ENCODE results near the gene SORL1-AS1.

Gene SORL1-AS1

DNA sequence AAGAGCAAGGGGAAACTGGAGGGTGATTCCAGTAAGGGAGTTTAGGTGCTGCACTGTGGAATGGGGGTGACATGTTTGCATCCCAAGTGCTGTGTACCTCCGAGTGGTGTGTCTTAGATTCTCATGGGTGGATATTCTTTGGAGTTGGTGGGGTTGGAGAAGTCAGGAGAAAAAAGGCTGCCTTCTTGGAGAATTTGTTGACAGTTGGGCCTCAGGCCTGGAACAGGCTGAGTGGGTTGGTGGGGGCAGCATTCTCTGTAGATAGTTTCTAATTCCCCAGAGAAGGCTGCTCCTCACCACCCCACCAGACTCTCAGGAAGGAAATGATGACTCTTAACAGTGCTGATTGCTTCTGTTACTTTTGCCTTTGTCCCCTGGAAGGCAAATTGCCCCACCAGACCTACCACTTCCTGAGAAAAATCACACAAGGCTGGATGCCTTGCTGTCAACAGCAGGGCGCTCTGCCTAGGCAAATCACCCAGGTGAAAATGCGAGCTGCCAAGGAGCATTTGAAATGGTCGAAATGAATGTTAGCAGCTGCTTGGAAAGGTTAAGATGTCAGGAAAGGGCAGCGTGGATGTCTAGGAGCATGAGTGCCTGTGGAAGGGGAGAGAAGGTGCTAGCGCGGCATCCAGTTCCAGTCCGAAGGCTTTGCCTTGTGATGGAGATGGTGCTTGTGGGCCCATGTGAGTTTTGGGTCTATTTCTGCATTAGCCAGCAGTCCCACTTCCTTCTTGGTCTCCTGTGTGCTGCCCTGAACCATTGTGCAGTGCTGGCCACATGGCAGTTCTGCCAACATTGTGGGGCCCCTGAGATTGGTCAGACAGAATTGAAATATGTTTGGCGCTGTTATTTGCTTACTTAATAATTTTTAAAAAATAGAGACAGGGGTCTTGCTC is 29.7 kb upstream of the SORL1-AS1 start (continued):
- TF ChIP-seq, protein P1, sequence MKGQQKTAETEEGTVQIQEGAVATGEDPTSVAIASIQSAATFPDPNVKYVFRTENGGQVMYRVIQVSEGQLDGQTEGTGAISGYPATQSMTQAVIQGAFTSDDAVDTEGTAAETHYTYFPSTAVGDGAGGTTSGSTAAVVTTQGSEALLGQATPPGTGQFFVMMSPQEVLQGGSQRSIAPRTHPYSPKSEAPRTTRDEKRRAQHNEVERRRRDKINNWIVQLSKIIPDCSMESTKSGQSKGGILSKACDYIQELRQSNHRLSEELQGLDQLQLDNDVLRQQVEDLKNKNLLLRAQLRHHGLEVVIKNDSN (IDR thresholded peaks at IDR 0.05; ENCODE audit: borderline replicate concordance, extremely low read length, insufficient read depth, low read depth, low read length), result no peak
- TF ChIP-seq ETV6 (conservative IDR thresholded peaks at IDR 0.05 in 1 of 2, IDR thresholded peaks at IDR 0.05 in 1 of 2; ENCODE audit: borderline replicate concordance in 1 of 2, low read depth in 1 of 2) (peak in 1 of 2 experiments; percentile 90; a peak in 2 of 4 replicates), MTA2 (IDR thresholded peaks at IDR 0.05; ENCODE audit: low read depth) (no peak; the same call in 1 of the 2 replicates), DPF2 (IDR thresholded peaks at IDR 0.05) (peak; percentile 18; the same call in 1 of the 2 replicates), RBBP5 (conservative IDR thresholded peaks at IDR 0.05) (no peak), HDAC6 (IDR thresholded peaks at IDR 0.05; ENCODE audit: unreplicated experiment) (no peak), GATAD2B (conservative IDR thresholded peaks at IDR 0.05; ENCODE audit: low read depth) (0 out of 2 replicates have a peak, but pooled peaks have one; percentile 29), MEF2B (IDR thresholded peaks at IDR 0.05; ENCODE audit: partially characterized antibody, poor library complexity, severe bottlenecking) (peak; percentile 86), SUZ12 (IDR thresholded peaks at IDR 0.05; ENCODE audit: unreplicated experiment) (no peak), SP1 (IDR thresholded peaks at IDR 0.05; ENCODE audit: low read depth, low read length) (no peak), NFYB (IDR thresholded peaks at IDR 0.05; ENCODE audit: insufficient read depth, low read depth, low read length) (no peak), CHD1 (IDR thresholded peaks at IDR 0.05; ENCODE audit: low read depth, low read length) (no peak), SPI1 (IDR thresholded peaks at IDR 0.05; ENCODE audit: borderline replicate concordance, insufficient read depth, low read depth, low read length) (peak; percentile 20; the same call in 1 of the 2 replicates), ZZZ3 (IDR thresholded peaks at IDR 0.05; ENCODE audit: control insufficient read depth, insufficient read length, low read depth) (no peak), SMC3 (IDR thresholded peaks at IDR 0.05; ENCODE audit: borderline replicate concordance, low read length) (peak; percentile 21; the same call in 1 of the 2 replicates), RUNX3 (IDR thresholded peaks at IDR 0.05; ENCODE audit: low read length) (peak; percentile 51), EP300 (IDR thresholded peaks at IDR 0.05; ENCODE audit: borderline replicate concordance in 1 of 2, control insufficient read depth in 1 of 2, low read depth in 2 of 2, low read length in 2 of 2) (peak in 1 of 2 experiments; percentile 40; a peak in 1 of 4 replicates), IKZF2 (IDR thresholded peaks at IDR 0.05) (peak; percentile 56 to 57), STAT3 (IDR thresholded peaks at IDR 0.05; ENCODE audit: low read depth, low read length) (no peak)
- TF ChIP-seq, protein P2, sequence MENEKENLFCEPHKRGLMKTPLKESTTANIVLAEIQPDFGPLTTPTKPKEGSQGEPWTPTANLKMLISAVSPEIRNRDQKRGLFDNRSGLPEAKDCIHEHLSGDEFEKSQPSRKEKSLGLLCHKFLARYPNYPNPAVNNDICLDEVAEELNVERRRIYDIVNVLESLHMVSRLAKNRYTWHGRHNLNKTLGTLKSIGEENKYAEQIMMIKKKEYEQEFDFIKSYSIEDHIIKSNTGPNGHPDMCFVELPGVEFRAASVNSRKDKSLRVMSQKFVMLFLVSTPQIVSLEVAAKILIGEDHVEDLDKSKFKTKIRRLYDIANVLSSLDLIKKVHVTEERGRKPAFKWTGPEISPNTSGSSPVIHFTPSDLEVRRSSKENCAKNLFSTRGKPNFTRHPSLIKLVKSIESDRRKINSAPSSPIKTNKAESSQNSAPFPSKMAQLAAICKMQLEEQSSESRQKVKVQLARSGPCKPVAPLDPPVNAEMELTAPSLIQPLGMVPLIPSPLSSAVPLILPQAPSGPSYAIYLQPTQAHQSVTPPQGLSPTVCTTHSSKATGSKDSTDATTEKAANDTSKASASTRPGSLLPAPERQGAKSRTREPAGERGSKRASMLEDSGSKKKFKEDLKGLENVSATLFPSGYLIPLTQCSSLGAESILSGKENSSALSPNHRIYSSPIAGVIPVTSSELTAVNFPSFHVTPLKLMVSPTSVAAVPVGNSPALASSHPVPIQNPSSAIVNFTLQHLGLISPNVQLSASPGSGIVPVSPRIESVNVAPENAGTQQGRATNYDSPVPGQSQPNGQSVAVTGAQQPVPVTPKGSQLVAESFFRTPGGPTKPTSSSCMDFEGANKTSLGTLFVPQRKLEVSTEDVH (IDR thresholded peaks at IDR 0.05; ENCODE audit: low read depth, partially characterized antibody), result no peak
